GM18951 (cell line): ENCODE measurements around the gene SLC7A14.
"Not testable (repeated sequence)": the region's sequence is repeated elsewhere in the genome, so short reads cannot be mapped to it uniquely, and the experiment has no call there.

Source experiments
- POLR2A ChIP-seq: IDR thresholded peaks from 4 replicates; pipeline ENCODE4 v1.6.1; 2011; ENCODE audit warnings: mild to moderate bottlenecking; ENCODE audit not compliant: insufficient read length, insufficient read depth; ENCODE audit errors: extremely low read depth
- in situ Hi-C: fragments of 300-500 bp; cut with MboI; formaldehyde crosslinking; loops from one replicate; pipeline ENCODE4 v1.12.0; 2022; ENCODE audit warnings: low sequenced_read_pairs, mixed read lengths, inconsistent platforms; ENCODE audit not compliant: unreplicated experiment

SLC7A14 gene

GRCh38 chr3:170605490-170605889 is 19.6 kb upstream of the SLC7A14 start:
- in situ Hi-C loops, result no loop called here
- TF ChIP-seq POLR2A, result no peak

- in situ Hi-C loops, result no loop called here
- TF ChIP-seq POLR2A, result no peak
Measured at GRCh38 chr3:170603770-170604510, 18.1 kb upstream of the SLC7A14 start.

GRCh38 chr3:170602556-170602955 is 16.7 kb upstream of the SLC7A14 start:
- in situ Hi-C loops, result no loop called here
- no peak for TF ChIP-seq POLR2A

GRCh38 chr3:170600005-170600624 is 14.2 kb upstream of the SLC7A14 start:
- in situ Hi-C loops, result no loop called here
- no peak for TF ChIP-seq POLR2A

- TF ChIP-seq POLR2A, result no peak
- in situ Hi-C loops, result no loop called here
Measured at GRCh38 chr3:170599091-170599490, 13.2 kb upstream of the SLC7A14 start.

- in situ Hi-C loops, result no loop called here
- no peak for TF ChIP-seq POLR2A
Measured at GRCh38 chr3:170598091-170598502, 12.2 kb upstream of the SLC7A14 start.

- in situ Hi-C loops, result no loop called here
Measured at GRCh38 chr3:170594528-170594927, 8.7 kb upstream of the SLC7A14 start.

GRCh38 chr3:170593634-170594033 is 7.8 kb upstream of the SLC7A14 start:
- no peak for TF ChIP-seq POLR2A
- in situ Hi-C loops, result no loop called here

More at GRCh38 chr3:170594528-170594927, 8.7 kb upstream of the SLC7A14 start:
- no peak for TF ChIP-seq POLR2A

- in situ Hi-C loops, result no loop called here
- no peak for TF ChIP-seq POLR2A
Measured at GRCh38 chr3:170589113-170589512, 3.2 kb upstream of the SLC7A14 start.

GRCh38 chr3:170585008-170585936 is 603 bp downstream of the SLC7A14 start:
- in situ Hi-C loops, result no loop called here
- no peak for TF ChIP-seq POLR2A

- in situ Hi-C loops, result no loop called here
- no peak for TF ChIP-seq POLR2A
Measured at GRCh38 chr3:170584585-170585007, 1.3 kb downstream of the SLC7A14 start.

- no peak for TF ChIP-seq POLR2A
- in situ Hi-C loops, result no loop called here
Measured at GRCh38 chr3:170579646-170580045, 6.2 kb downstream of the SLC7A14 start.

GRCh38 chr3:170572665-170573253 is 13.1 kb downstream of the SLC7A14 start:
- TF ChIP-seq POLR2A, result no peak
- in situ Hi-C loops, result no loop called here

GRCh38 chr3:170567598-170567997 is 18.3 kb downstream of the SLC7A14 start:
- in situ Hi-C loops, result not testable (repeated sequence)
